Sigmoid colon (tissue), 4 donors: ENCODE data around the gene HDAC4.

ENCODE experiments used
- CTCF ChIP-seq, 4 experiments: fragments of 450-650 bp in 3 of 4; fragments of 200-600 bp in 1 of 4; IDR thresholded peaks; one replicate each; pipeline ENCODE4 v1.5.1; 2016 to 2019; ENCODE audit warnings: antibody characterized with exemption in 4 of 4, mild to moderate bottlenecking in 3 of 4, moderate library complexity in 2 of 4
- EP300 ChIP-seq, 4 donors: sonication (generic); formaldehyde crosslinking; IDR thresholded peaks; one replicate each; pipeline ENCODE4 v1.6.1; 2017; ENCODE audit warnings: antibody characterized with exemption in 4 of 4
- POLR2A ChIP-seq, 2 donors: fragments of 450-650 bp; IDR thresholded peaks; one replicate each; pipeline ENCODE4 v1.6.1; 2016; ENCODE audit warnings: antibody characterized with exemption in 2 of 2, mild to moderate bottlenecking in 2 of 2, moderate library complexity in 2 of 2
- POLR2AphosphoS5 ChIP-seq, 4 donors: sonication (generic); formaldehyde crosslinking; IDR thresholded peaks; one replicate each; pipeline ENCODE4 v1.6.1; 2017; ENCODE audit warnings: antibody characterized with exemption in 4 of 4

DNA sequence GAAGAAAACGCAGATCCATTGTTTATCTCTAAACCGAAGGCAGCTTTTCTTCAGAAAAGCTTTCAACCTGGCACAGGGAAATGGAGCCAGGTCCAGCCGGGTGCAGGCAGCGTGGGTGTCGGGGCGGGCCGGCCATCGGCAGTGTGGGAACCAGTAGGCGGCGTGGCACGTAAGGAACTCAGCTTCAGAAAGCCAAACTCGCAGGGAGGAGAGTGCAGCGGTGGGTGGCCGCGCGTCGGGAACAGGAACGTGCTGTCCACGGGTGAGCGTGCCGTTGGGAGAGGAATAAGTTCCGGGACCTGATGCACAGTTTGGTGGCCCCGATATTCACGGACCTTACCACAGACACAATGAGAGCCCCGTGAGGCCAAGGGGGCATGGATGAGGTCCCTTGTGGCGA, 282.6 kb downstream of the HDAC4 start:
- TF ChIP-seq POLR2A (IDR thresholded peaks at IDR 0.05) = no peak
- TF ChIP-seq EP300 (IDR thresholded peaks at IDR 0.05) = no peak
- peak in 2 of 4 donors; percentile 9 to 50 for TF ChIP-seq POLR2AphosphoS5 (IDR thresholded peaks at IDR 0.05)
- peak in 2 of 4 experiments; percentile 27 to 30 for TF ChIP-seq CTCF (IDR thresholded peaks at IDR 0.05)
